HG02763 (cell line): ENCODE data around the gene ITGAL.
"Not testable (repeated sequence)": the region's sequence is repeated elsewhere in the genome, so short reads cannot be mapped to it uniquely, and the experiment has no call there.

Source experiments
- ATAC-seq: cut with Tn5 transposase; IDR thresholded peaks from one replicate; pipeline ENCODE4 v1.9.1; 2021; ENCODE audit warnings: mild to moderate bottlenecking, moderate library complexity; ENCODE audit not compliant: unreplicated experiment

ITGAL gene

GRCh38 chr16:30457743-30458560 lies 14.6 kb upstream of the ITGAL start:
- no peak for ATAC-seq

GRCh38 chr16:30458561-30459394 lies 13.8 kb upstream of the ITGAL start:
- peak; percentile 83 for ATAC-seq

GRCh38 chr16:30459456-30459855 lies 13.1 kb upstream of the ITGAL start:
- no peak for ATAC-seq

GRCh38 chr16:30461426-30461825 lies 11.1 kb upstream of the ITGAL start:
- ATAC-seq = not testable (repeated sequence)

- ATAC-seq = no peak
Observed at GRCh38 chr16:30464078-30464477, 8.5 kb upstream of the ITGAL start.

- no peak for ATAC-seq
Observed at GRCh38 chr16:30470170-30470512, 2.4 kb upstream of the ITGAL start.

GRCh38 chr16:30470632-30470995 lies 1.9 kb upstream of the ITGAL start:
- no peak for ATAC-seq

GRCh38 chr16:30473231-30474073 lies 910 bp downstream of the ITGAL start:
- peak; percentile 26 for ATAC-seq

- no peak for ATAC-seq
Observed at GRCh38 chr16:30474074-30474452, 1.5 kb downstream of the ITGAL start.

- ATAC-seq = no peak
Observed at GRCh38 chr16:30474684-30475083, 2.1 kb downstream of the ITGAL start.

- no peak for ATAC-seq
Observed at GRCh38 chr16:30476991-30477390, 4.4 kb downstream of the ITGAL start.

GRCh38 chr16:30477773-30478172 lies 5.2 kb downstream of the ITGAL start:
- not testable (repeated sequence) for ATAC-seq

GRCh38 chr16:30478766-30479478 lies 6.4 kb downstream of the ITGAL start:
- ATAC-seq = no peak

- ATAC-seq = no peak
Observed at GRCh38 chr16:30481381-30481780, 8.8 kb downstream of the ITGAL start.

- no peak for ATAC-seq
Observed at GRCh38 chr16:30482366-30482765, 9.8 kb downstream of the ITGAL start.

- ATAC-seq = no peak
Observed at GRCh38 chr16:30484887-30485286, 12.3 kb downstream of the ITGAL start.

- ATAC-seq = no peak
Observed at GRCh38 chr16:30485818-30486436, 13.4 kb downstream of the ITGAL start.

- no peak for ATAC-seq
Observed at GRCh38 chr16:30488764-30489605, 16.4 kb downstream of the ITGAL start.

- ATAC-seq = no peak
Observed at GRCh38 chr16:30490210-30490609, 17.7 kb downstream of the ITGAL start.
